ENCODE measurements around the gene OR2AJ1. TPM values are rescaled to one million over a fixed set of nuclear protein-coding genes. Genes with fewer than 3 reads are reported as not detected.
"Not testable (repeated sequence)": the region's sequence is repeated elsewhere in the genome, so short reads cannot be mapped to it uniquely, and the experiment has no call there.

OR2AJ1 gene
- polyA plus RNA-seq, 2 donors, result not detected

- Histone ChIP-seq H3K9me3 (ENCODE audit: control insufficient read depth in 2 of 2, insufficient read depth in 1 of 2, low read depth in 1 of 2, low read length in 1 of 2) (peaks cover 0 to 4% of the 10 kb centered on the region in 2 donors), H3K27me3 (ENCODE audit: control insufficient read depth in 1 of 2, insufficient read depth in 2 of 2, low read length in 2 of 2) (no peaks in the 10 kb centered on the region), H3K4me1 (ENCODE audit: control insufficient read depth in 2 of 2, insufficient read depth in 2 of 2, low read length in 1 of 2) (no peaks in the 10 kb centered on the region), H3K4me3 (ENCODE audit: low read depth in 1 of 2, low read length in 2 of 2) (no peak overlapping the region), H3K27ac (ENCODE audit: low read depth in 2 of 2, low read length in 1 of 2) (no peak overlapping the region), H3K36me3 (ENCODE audit: control insufficient read depth in 2 of 2, insufficient read depth in 2 of 2, low read length in 1 of 2) (no peaks in the 10 kb centered on the region)
- WGBS, 2 donors, result 80% methylated on average over 5 of the region's 5 CpGs
Observed at GRCh38 chr1:247908766-247909165, 15.9 kb upstream of the OR2AJ1 start.

- H3K36me3 ChIP-seq (ENCODE audit: control insufficient read depth in 2 of 2, insufficient read depth in 2 of 2, low read length in 1 of 2), result no peaks in the 10 kb centered on the region
- WGBS, 2 donors, result 66 to 75% methylated on average over 2 of the region's 2 CpGs
Observed at GRCh38 chr1:247913786-247914185, 10.9 kb upstream of the OR2AJ1 start.

GRCh38 chr1:247914941-247915662 lies 9.6 kb upstream of the OR2AJ1 start:
- H3K27me3 ChIP-seq (ENCODE audit: control insufficient read depth in 1 of 2, insufficient read depth in 2 of 2, low read length in 2 of 2), result no peaks in the 10 kb centered on the region
- H3K27ac ChIP-seq (ENCODE audit: low read depth in 2 of 2, low read length in 1 of 2), result no peak overlapping the region
- no peak overlapping the region for H3K4me3 ChIP-seq (ENCODE audit: low read depth in 1 of 2, low read length in 2 of 2)
- H3K36me3 ChIP-seq (ENCODE audit: control insufficient read depth in 2 of 2, insufficient read depth in 2 of 2, low read length in 1 of 2), result no peaks in the 10 kb centered on the region
- WGBS, 2 donors, result 59 to 62% methylated on average over 4 of the region's 4 CpGs
- no peaks in the 10 kb centered on the region for H3K4me1 ChIP-seq (ENCODE audit: control insufficient read depth in 2 of 2, insufficient read depth in 2 of 2, low read length in 1 of 2)
- peaks cover 0 to 4% of the 10 kb centered on the region in 2 donors for H3K9me3 ChIP-seq (ENCODE audit: control insufficient read depth in 2 of 2, insufficient read depth in 1 of 2, low read depth in 1 of 2, low read length in 1 of 2)

More at GRCh38 chr1:247913786-247914185, 10.9 kb upstream of the OR2AJ1 start:
- H3K9me3 ChIP-seq (ENCODE audit: control insufficient read depth in 2 of 2, insufficient read depth in 1 of 2, low read depth in 1 of 2, low read length in 1 of 2), result peaks cover 0 to 4% of the 10 kb centered on the region in 2 donors
- H3K4me3 ChIP-seq (ENCODE audit: low read depth in 1 of 2, low read length in 2 of 2), result no peak overlapping the region
- H3K27ac ChIP-seq (ENCODE audit: low read depth in 2 of 2, low read length in 1 of 2), result no peak overlapping the region
- H3K27me3 ChIP-seq (ENCODE audit: control insufficient read depth in 1 of 2, insufficient read depth in 2 of 2, low read length in 2 of 2), result no peaks in the 10 kb centered on the region
- H3K4me1 ChIP-seq (ENCODE audit: control insufficient read depth in 2 of 2, insufficient read depth in 2 of 2, low read length in 1 of 2), result no peaks in the 10 kb centered on the region

- H3K4me3 ChIP-seq (ENCODE audit: low read depth in 1 of 2, low read length in 2 of 2), result no peak within 1 kb of the TSS
- no peaks in the 10 kb centered on the region for H3K4me1 ChIP-seq (ENCODE audit: control insufficient read depth in 2 of 2, insufficient read depth in 2 of 2, low read length in 1 of 2)
- H3K36me3 ChIP-seq (ENCODE audit: control insufficient read depth in 2 of 2, insufficient read depth in 2 of 2, low read length in 1 of 2), result no peaks in the 10 kb centered on the region
- H3K27ac ChIP-seq (ENCODE audit: low read depth in 2 of 2, low read length in 1 of 2), result no peak within 1 kb of the TSS
- peaks cover 0 to 4% of the 10 kb centered on the region in 2 donors for H3K9me3 ChIP-seq (ENCODE audit: control insufficient read depth in 2 of 2, insufficient read depth in 1 of 2, low read depth in 1 of 2, low read length in 1 of 2)
- no peaks in the 10 kb centered on the region for H3K27me3 ChIP-seq (ENCODE audit: control insufficient read depth in 1 of 2, insufficient read depth in 2 of 2, low read length in 2 of 2)
- 77 to 93% methylated on average over 2 of the region's 2 CpGs for WGBS, 2 donors
Observed at GRCh38 chr1:247919952-247920351, 4.7 kb upstream of the OR2AJ1 start, which contains the start of gene OR2T8. TSS of gene OR2T8 (plus strand) at chr1:247920252. CDS start at chr1:247921018, 766 bp downstream.

GRCh38 chr1:247923941-247924340 lies 748 bp upstream of the OR2AJ1 start:
- WGBS, 2 donors, result 69 to 70% methylated on average over 3 of the region's 3 CpGs
- Histone ChIP-seq H3K9me3 (ENCODE audit: control insufficient read depth in 2 of 2, insufficient read depth in 1 of 2, low read depth in 1 of 2, low read length in 1 of 2) (no peaks in the 10 kb centered on the region), H3K4me1 (ENCODE audit: control insufficient read depth in 2 of 2, insufficient read depth in 2 of 2, low read length in 1 of 2) (no peaks in the 10 kb centered on the region), H3K36me3 (ENCODE audit: control insufficient read depth in 2 of 2, insufficient read depth in 2 of 2, low read length in 1 of 2) (no peaks in the 10 kb centered on the region), H3K27ac (ENCODE audit: low read depth in 2 of 2, low read length in 1 of 2) (no peak overlapping the region), H3K27me3 (ENCODE audit: control insufficient read depth in 1 of 2, insufficient read depth in 2 of 2, low read length in 2 of 2) (no peaks in the 10 kb centered on the region), H3K4me3 (ENCODE audit: low read depth in 1 of 2, low read length in 2 of 2) (no peak overlapping the region)

- Histone ChIP-seq H3K4me1 (ENCODE audit: control insufficient read depth in 2 of 2, insufficient read depth in 2 of 2, low read length in 1 of 2) (no peaks in the 10 kb centered on the region), H3K4me3 (ENCODE audit: low read depth in 1 of 2, low read length in 2 of 2) (no peak overlapping the region), H3K27ac (ENCODE audit: low read depth in 2 of 2, low read length in 1 of 2) (no peak overlapping the region), H3K36me3 (ENCODE audit: control insufficient read depth in 2 of 2, insufficient read depth in 2 of 2, low read length in 1 of 2) (no peaks in the 10 kb centered on the region), H3K27me3 (ENCODE audit: control insufficient read depth in 1 of 2, insufficient read depth in 2 of 2, low read length in 2 of 2) (no peaks in the 10 kb centered on the region), H3K9me3 (ENCODE audit: control insufficient read depth in 2 of 2, insufficient read depth in 1 of 2, low read depth in 1 of 2, low read length in 1 of 2) (peaks cover 2 to 16% of the 10 kb centered on the region in 2 donors)
- WGBS, 2 donors, result 93 to 95% methylated on average over 8 of the region's 8 CpGs
Observed at GRCh38 chr1:247933989-247934388, 9.3 kb downstream of the OR2AJ1 start.

- 90 to 91% methylated on average over 9 of the region's 9 CpGs for WGBS, 2 donors
- peaks cover 2 to 16% of the 10 kb centered on the region in 2 donors for H3K9me3 ChIP-seq (ENCODE audit: control insufficient read depth in 2 of 2, insufficient read depth in 1 of 2, low read depth in 1 of 2, low read length in 1 of 2)
- H3K36me3 ChIP-seq (ENCODE audit: control insufficient read depth in 2 of 2, insufficient read depth in 2 of 2, low read length in 1 of 2), result no peaks in the 10 kb centered on the region
- no peaks in the 10 kb centered on the region for H3K4me1 ChIP-seq (ENCODE audit: control insufficient read depth in 2 of 2, insufficient read depth in 2 of 2, low read length in 1 of 2)
- H3K27me3 ChIP-seq (ENCODE audit: control insufficient read depth in 1 of 2, insufficient read depth in 2 of 2, low read length in 2 of 2), result no peaks in the 10 kb centered on the region
- H3K4me3 ChIP-seq (ENCODE audit: low read depth in 1 of 2, low read length in 2 of 2), result no peak overlapping the region
- H3K27ac ChIP-seq (ENCODE audit: low read depth in 2 of 2, low read length in 1 of 2), result no peak overlapping the region
Observed at GRCh38 chr1:247935781-247936180, 11.1 kb downstream of the OR2AJ1 start.

GRCh38 chr1:247936415-247936814 lies 11.7 kb downstream of the OR2AJ1 start:
- H3K9me3 ChIP-seq (ENCODE audit: control insufficient read depth in 2 of 2, insufficient read depth in 1 of 2, low read depth in 1 of 2, low read length in 1 of 2), result peaks cover 2 to 16% of the 10 kb centered on the region in 2 donors
- H3K4me3 ChIP-seq (ENCODE audit: low read depth in 1 of 2, low read length in 2 of 2), result no peak overlapping the region
- no peaks in the 10 kb centered on the region for H3K27me3 ChIP-seq (ENCODE audit: control insufficient read depth in 1 of 2, insufficient read depth in 2 of 2, low read length in 2 of 2)
- H3K4me1 ChIP-seq (ENCODE audit: control insufficient read depth in 2 of 2, insufficient read depth in 2 of 2, low read length in 1 of 2), result no peaks in the 10 kb centered on the region
- 91 to 94% methylated on average over 18 of the region's 18 CpGs for WGBS, 2 donors
- H3K27ac ChIP-seq (ENCODE audit: low read depth in 2 of 2, low read length in 1 of 2), result no peak overlapping the region
- no peaks in the 10 kb centered on the region for H3K36me3 ChIP-seq (ENCODE audit: control insufficient read depth in 2 of 2, insufficient read depth in 2 of 2, low read length in 1 of 2)

- not testable (repeated sequence) for H3K27me3 ChIP-seq (ENCODE audit: control insufficient read depth in 1 of 2, insufficient read depth in 2 of 2, low read length in 2 of 2); H3K27ac ChIP-seq (ENCODE audit: low read depth in 2 of 2, low read length in 1 of 2); H3K4me1 ChIP-seq (ENCODE audit: control insufficient read depth in 2 of 2, insufficient read depth in 2 of 2, low read length in 1 of 2); H3K36me3 ChIP-seq (ENCODE audit: control insufficient read depth in 2 of 2, insufficient read depth in 2 of 2, low read length in 1 of 2); H3K4me3 ChIP-seq (ENCODE audit: low read depth in 1 of 2, low read length in 2 of 2)
- peaks cover 2 to 16% of the 10 kb centered on the region in 2 donors for H3K9me3 ChIP-seq (ENCODE audit: control insufficient read depth in 2 of 2, insufficient read depth in 1 of 2, low read depth in 1 of 2, low read length in 1 of 2)
- 17 to 27% methylated on average over 37 to 44 of the region's 44 CpGs for WGBS, 2 donors
Observed at GRCh38 chr1:247936965-247937734, 12.5 kb downstream of the OR2AJ1 start.

All from esophagus (tissue), 2 donors.